SU-DHL-6 (cell line): ENCODE results near the gene TMEM244.

Experiments used
- H2AFZ ChIP-seq: fragments of 200-600 bp; sonication (generic); 2 replicates; pipeline ENCODE4 v1.6.1; 2014; ENCODE audit warnings: low read depth, mild to moderate bottlenecking, moderate library complexity, mixed read lengths, antibody characterized with exemption, low read length; ENCODE audit not compliant: severe bottlenecking
- H3F3A ChIP-seq: fragments of 200-600 bp; shearing (Covaris generic); 2 replicates; pipeline ENCODE4 v1.6.0; 2016; ENCODE audit warnings: antibody characterized with exemption, mild to moderate bottlenecking; ENCODE audit not compliant: insufficient read depth
- H3K27ac ChIP-seq: fragments of 200-600 bp; sonication (generic); 2 replicates; pipeline ENCODE4 v1.5.1; 2016; ENCODE audit warnings: low read depth, mild to moderate bottlenecking, low read length, moderate library complexity, mixed read lengths
- H3K27me3 ChIP-seq: fragments of 200-600 bp; sonication (generic), shearing (Covaris generic); 2 replicates; pipeline ENCODE4 v1.6.0; 2014; ENCODE audit warnings: mild to moderate bottlenecking, low read length
- H3K36me3 ChIP-seq: fragments of 200-600 bp; sonication (generic); 2 replicates; pipeline ENCODE4 v1.6.1; 2014; ENCODE audit warnings: mild to moderate bottlenecking, low read length, mixed read lengths
- H3K4me2 ChIP-seq: fragments of 300-600, 200-600 bp; shearing (Covaris generic), sonication (generic); 2 replicates; pipeline ENCODE4 v1.6.0; 2014; ENCODE audit warnings: low read length, low read depth, mild to moderate bottlenecking; ENCODE audit not compliant: poor library complexity, severe bottlenecking
- H3K4me3 ChIP-seq: fragments of 200-600 bp; sonication (generic); 2 replicates; pipeline ENCODE4 v1.5.1; 2014; ENCODE audit warnings: antibody characterized with exemption, low read length, mild to moderate bottlenecking, mixed read lengths; ENCODE audit not compliant: insufficient read depth, poor library complexity, severe bottlenecking
- H3K79me2 ChIP-seq: fragments of 200-600 bp; sonication (generic); 2 replicates; pipeline ENCODE4 v1.6.1; 2014; ENCODE audit warnings: mild to moderate bottlenecking, low read length, moderate library complexity; ENCODE audit not compliant: insufficient read depth
- H3K9ac ChIP-seq: fragments of 200-600 bp; sonication (generic); 2 replicates; pipeline ENCODE4 v1.7.0; 2014; ENCODE audit warnings: mild to moderate bottlenecking, low read length
- H3K9me2 ChIP-seq: fragments of 200-600 bp; sonication (generic); replicated peaks from 2 replicates; pipeline ENCODE4 v1.6.1; 2014; ENCODE audit warnings: low read length; ENCODE audit not compliant: insufficient read depth
- H3K9me3 ChIP-seq: fragments of 200-600 bp; sonication (generic); 2 replicates; pipeline ENCODE4 v1.6.1; 2014; ENCODE audit warnings: low read length, mixed read lengths; ENCODE audit not compliant: insufficient read depth
- H4K20me1 ChIP-seq: fragments of 200-600 bp; sonication (generic); 2 replicates; pipeline ENCODE4 v1.6.1; 2014; ENCODE audit warnings: low read depth, mild to moderate bottlenecking, antibody characterized with exemption, low read length, moderate library complexity, mixed read lengths
- EZH2phosphoT487 ChIP-seq: fragments of 200-600 bp; sonication (generic), shearing (Covaris generic); conservative IDR thresholded peaks from 2 replicates; pipeline ENCODE4 v1.6.1; 2018; ENCODE audit warnings: mild to moderate bottlenecking, antibody characterized with exemption, low read length, moderate library complexity, mixed read lengths
- TF ChIP-seq, protein P1 (sequence below): fragments of 200-600 bp; sonication (generic); IDR thresholded peaks from one replicate; pipeline ENCODE4 v1.5.1; 2017; ENCODE audit warnings: antibody characterized with exemption, mild to moderate bottlenecking, low read length, moderate library complexity; ENCODE audit not compliant: insufficient read depth, poor library complexity, severe bottlenecking

Gene TMEM244

GRCh38 chr6:129792049-129792448 is 69.1 kb downstream of the TMEM244 start:
- H3K27me3 ChIP-seq: no peaks in the 10 kb centered on the region
- H4K20me1 ChIP-seq: no peaks in the 10 kb centered on the region
- no peaks in the 10 kb centered on the region for H3F3A ChIP-seq
- H3K9me3 ChIP-seq: no peaks in the 10 kb centered on the region
- no peak overlapping the region for H3K4me3 ChIP-seq
- H3K9me2 ChIP-seq: no peaks in the 10 kb centered on the region
- H3K79me2 ChIP-seq: no peaks in the 10 kb centered on the region
- H3K4me2 ChIP-seq: no peak overlapping the region
- H2AFZ ChIP-seq: no peak overlapping the region
- TF ChIP-seq, protein P1, sequence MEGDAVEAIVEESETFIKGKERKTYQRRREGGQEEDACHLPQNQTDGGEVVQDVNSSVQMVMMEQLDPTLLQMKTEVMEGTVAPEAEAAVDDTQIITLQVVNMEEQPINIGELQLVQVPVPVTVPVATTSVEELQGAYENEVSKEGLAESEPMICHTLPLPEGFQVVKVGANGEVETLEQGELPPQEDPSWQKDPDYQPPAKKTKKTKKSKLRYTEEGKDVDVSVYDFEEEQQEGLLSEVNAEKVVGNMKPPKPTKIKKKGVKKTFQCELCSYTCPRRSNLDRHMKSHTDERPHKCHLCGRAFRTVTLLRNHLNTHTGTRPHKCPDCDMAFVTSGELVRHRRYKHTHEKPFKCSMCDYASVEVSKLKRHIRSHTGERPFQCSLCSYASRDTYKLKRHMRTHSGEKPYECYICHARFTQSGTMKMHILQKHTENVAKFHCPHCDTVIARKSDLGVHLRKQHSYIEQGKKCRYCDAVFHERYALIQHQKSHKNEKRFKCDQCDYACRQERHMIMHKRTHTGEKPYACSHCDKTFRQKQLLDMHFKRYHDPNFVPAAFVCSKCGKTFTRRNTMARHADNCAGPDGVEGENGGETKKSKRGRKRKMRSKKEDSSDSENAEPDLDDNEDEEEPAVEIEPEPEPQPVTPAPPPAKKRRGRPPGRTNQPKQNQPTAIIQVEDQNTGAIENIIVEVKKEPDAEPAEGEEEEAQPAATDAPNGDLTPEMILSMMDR: no peak
- no peak for TF ChIP-seq EZH2phosphoT487
- no peaks in the 10 kb centered on the region for H3K36me3 ChIP-seq
- no peak overlapping the region for H3K9ac ChIP-seq
- no peak overlapping the region for H3K27ac ChIP-seq

- Histone ChIP-seq H3K9me2 (no peaks in the 10 kb centered on the region), H3K27ac (no peak overlapping the region), H3K36me3 (no peaks in the 10 kb centered on the region), H3K4me2 (no peak overlapping the region), H3F3A (no peaks in the 10 kb centered on the region), H2AFZ (no peak overlapping the region), H3K9ac (no peak overlapping the region), H3K4me3 (no peak overlapping the region), H3K79me2 (no peaks in the 10 kb centered on the region), H4K20me1 (no peaks in the 10 kb centered on the region), H3K9me3 (no peaks in the 10 kb centered on the region), H3K27me3 (no peaks in the 10 kb centered on the region)
- TF ChIP-seq, protein P1: no peak
- TF ChIP-seq EZH2phosphoT487: no peak
Observed at GRCh38 chr6:129790785-129791184, 70.3 kb downstream of the TMEM244 start.

GRCh38 chr6:129789974-129790373 is 71.1 kb downstream of the TMEM244 start:
- Histone ChIP-seq H4K20me1 (no peaks in the 10 kb centered on the region), H3K9ac (no peak overlapping the region), H3K36me3 (no peaks in the 10 kb centered on the region), H3F3A (no peaks in the 10 kb centered on the region), H3K27ac (no peak overlapping the region), H3K4me3 (no peak overlapping the region), H3K27me3 (no peaks in the 10 kb centered on the region), H3K9me2 (no peaks in the 10 kb centered on the region), H3K79me2 (no peaks in the 10 kb centered on the region), H3K4me2 (no peak overlapping the region), H2AFZ (no peak overlapping the region), H3K9me3 (no peaks in the 10 kb centered on the region)
- TF ChIP-seq, protein P1: no peak
- TF ChIP-seq EZH2phosphoT487: no peak
